ENCODE data around the gene PTH2R.

- TF ChIP-seq CTCF (conservative IDR thresholded peaks at IDR 0.05 in 1 of 2, IDR thresholded peaks at IDR 0.05 in 1 of 2; ENCODE audit: low read depth in 1 of 2, low read length in 2 of 2) (peak; percentile 31 to 33), EZH2 (IDR thresholded peaks at IDR 0.05; ENCODE audit: low read length, missing control alignments) (no peak)
Observed at GRCh38 chr2:208466151-208466919, 59.7 kb downstream of the PTH2R start.
